Stimulated activated CD8-positive, alpha-beta memory T cell treated with anti-CD3 and anti-CD28 coated beads, Interleukin-7, amount 100 ng/mL, for 4 hours (primary cell): ENCODE data around the gene CERS5.
"Not testable (repeated sequence)": the region's sequence is repeated elsewhere in the genome, so short reads cannot be mapped to it uniquely, and the experiment has no call there.

Source experiments
- DNase-seq, 2 donors: peaks; one replicate each; pipeline ENCODE4 v3.0.0-alpha.2; 2020; ENCODE audit warnings: low read depth in 2 of 2

The CERS5 gene

DNA sequence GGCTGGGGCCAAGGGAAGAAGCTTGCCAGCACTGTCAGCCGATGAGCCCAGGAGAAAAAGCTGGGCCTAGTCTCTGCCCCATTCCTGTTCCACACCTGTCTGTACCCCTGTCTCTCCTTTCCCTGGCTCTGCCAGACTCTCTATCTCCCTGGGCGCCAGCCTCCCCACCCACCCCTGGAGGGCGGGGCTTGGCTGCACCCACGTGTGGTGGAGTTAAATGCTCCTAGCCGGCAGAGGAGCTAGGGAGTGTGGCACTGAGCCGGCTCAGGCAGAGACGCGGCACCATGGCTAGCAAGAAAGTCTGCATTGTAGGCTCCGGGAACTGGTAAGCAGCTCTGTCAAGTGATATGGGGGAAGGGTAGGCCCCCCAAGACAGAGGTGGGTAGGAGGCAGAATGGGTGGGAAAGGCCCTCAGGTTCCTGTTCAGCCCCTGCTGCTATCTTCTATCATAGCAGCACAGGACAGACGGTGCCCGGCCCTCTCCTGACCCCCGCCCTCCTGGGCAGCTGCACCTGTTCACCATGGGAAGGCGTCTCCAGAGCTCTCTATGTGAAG is 63.3 kb downstream of the CERS5 start, which contains the start of gene GPD1:
Gene GPD1 (plus strand): TSS at position 242 of the 555 bp plus-strand sequence. CDS start 43 bp downstream, at position 285.
- DNase-seq, result no peak

DNA sequence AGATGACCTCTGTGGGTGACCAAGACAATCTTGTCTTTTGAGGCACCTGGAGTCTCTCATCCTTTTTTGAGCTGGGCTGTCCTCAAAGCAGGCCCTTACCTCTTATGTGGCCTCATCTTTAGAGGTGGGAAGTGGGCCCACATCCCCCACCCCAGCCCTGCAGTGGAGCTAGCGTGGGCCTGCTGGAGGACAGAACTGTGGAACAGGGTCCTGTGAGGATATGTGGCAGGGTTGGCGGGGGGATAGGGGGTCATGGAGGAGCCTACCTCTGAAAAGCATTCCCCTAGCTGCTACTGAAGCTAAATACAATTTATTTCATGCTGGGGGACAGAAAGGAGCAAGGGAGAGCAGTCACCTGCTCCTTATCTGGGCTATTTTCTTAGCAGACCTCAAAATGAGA is 63.8 kb downstream of the CERS5 start:
- DNase-seq, result no peak

GRCh38 chr12:50102646-50103309 is 64.4 kb downstream of the CERS5 start:
- DNase-seq, result no peak

GRCh38 chr12:50102131-50102531 is 65.0 kb downstream of the CERS5 start:
- no peak for DNase-seq

DNA sequence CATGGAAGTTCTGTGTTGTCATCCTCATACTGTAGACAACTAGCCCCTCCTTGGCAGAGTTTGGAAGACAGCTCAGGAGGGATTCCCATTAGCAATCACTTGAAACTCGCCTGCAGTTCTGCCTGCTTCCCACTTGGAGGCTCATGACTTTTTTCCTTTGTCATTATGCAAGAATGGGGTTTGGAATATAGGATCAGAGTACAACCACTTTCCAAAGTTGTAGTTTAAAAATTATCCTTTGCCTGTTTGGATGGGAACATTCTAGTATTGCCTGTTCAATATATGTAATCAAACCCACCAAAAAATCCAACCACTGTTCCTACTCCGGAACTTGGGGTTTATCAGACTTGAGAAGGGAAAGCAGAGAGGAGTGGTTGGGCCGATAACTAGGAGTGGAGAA is 65.5 kb downstream of the CERS5 start:
- no peak for DNase-seq

GRCh38 chr12:50100561-50100960 is 66.6 kb downstream of the CERS5 start:
- DNase-seq, result no peak

- DNase-seq, result no peak
Measured at GRCh38 chr12:50099302-50100008, 67.7 kb downstream of the CERS5 start.

DNA sequence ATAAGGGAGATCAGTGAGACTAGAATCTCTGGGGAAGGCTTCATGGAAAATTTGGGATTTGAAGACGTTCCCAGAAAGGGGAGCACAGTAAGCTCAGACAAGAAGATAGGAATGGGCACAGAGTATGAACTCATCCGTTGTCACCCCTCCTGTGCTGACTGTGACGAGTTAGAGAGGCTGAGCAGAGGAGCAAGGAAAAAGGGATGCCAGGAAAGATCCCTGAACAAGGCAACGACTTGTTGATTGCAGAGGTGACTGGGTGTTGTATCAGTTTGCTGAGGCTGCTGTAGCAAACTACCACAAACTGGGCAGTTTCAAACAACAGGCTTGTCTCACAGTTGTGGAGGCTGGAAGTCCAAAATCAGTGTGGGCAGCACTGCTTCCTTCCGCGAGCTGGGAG is 69.2 kb downstream of the CERS5 start:
- DNase-seq, result no peak

GRCh38 chr12:50090391-50090790 is 76.8 kb downstream of the CERS5 start:
- DNase-seq, result no peak

DNA sequence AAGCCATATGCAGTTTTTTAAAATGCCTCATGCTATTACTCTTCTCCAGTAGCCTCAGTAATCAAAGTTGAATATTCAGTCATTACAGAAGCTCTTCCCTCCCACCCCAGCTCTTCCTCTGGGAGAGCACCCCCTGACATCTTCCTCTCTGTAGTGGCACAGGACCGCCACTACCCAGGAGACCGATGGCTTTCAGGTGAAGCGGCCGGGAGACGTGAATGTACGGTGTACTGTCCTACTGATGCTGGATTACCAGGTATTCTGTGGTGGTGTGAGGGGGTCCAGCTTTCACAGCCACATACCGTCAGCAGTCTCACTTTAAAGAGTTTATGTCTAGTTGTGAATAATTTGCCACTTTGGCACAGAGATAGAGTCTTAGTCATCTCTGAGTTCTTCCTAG is 77.4 kb downstream of the CERS5 start:
- DNase-seq, result no peak

DNA sequence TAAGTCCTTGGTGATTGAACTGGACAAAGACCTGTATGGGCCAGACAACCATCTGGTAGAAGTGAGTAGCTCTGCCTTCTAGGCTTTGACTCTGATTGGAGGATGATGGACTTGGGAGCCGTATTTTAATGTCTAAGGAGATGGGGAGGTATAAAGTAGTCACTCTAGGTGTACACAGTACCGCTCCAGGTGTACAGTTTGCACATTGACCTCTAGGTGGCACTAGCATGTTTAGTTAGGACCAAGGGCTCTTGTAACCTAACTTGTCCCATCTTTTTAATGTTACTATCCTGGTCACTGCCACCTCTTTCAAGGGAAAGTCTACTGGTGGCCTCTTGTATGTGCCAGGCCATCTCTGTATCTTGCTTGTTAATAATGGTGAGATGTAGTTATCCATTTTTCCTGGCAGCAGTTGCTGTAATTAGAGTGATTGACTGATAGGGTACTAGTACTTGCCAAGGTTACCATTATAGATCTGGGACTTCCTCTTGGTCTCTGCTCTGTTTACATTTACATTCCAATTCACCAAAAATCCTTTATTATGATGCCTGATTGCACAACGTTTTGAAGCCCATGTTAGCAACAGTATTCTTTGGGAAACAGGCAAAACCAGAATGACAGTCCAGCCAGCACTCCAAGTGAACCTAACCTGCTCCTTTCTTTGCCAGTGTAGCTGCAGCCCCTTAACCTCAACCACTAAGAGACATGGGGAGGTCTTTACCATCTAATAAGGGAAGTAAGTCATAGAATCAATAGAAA is 78.4 kb downstream of the CERS5 start:
- peak; percentile 20 to 39 for DNase-seq

- no peak for DNase-seq
Measured at GRCh38 chr12:50087995-50088394, 79.2 kb downstream of the CERS5 start.

DNA sequence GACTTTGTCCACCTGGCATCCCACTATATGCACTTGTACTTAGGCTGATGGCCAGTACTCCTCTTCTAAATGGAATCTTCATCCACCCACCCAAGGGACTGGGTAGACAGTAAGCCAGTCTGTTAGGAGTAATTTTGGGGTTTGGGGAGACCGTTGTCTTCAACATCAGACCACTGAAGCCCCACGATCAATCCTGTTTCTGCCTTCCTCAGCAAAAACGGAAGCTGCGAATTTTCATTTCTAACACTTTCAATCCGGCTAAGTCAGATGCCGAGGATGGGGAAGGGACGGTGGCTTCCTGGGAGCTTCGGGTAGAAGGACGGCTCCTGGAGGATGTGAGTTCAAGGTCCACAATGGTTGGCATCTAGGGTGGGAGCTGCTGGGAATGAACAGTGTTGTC is 80.0 kb downstream of the CERS5 start:
- DNase-seq, result no peak

DNA sequence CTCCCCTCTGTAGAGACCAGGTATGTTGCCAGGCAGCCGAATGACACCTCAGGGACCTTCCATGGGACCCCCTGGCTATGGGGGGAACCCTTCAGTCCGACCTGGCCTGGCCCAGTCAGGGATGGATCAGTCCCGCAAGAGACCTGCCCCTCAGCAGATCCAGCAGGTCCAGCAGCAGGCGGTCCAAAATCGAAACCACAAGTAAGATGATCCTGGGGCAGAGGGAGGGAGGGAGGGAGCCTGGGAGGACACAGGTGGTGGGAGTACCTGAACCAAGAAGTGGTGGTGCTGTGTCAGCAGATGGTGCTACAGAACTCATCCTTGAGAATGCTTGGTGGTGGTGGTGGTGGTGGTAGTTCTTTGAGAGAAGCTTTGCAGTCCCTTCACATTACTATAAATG is 81.0 kb downstream of the CERS5 start:
- DNase-seq, result no peak

GRCh38 chr12:50085615-50086072 is 81.5 kb downstream of the CERS5 start:
- DNase-seq, result no peak

- DNase-seq, result peak; percentile 79 to 86
Measured at GRCh38 chr12:50084775-50085614, 82.2 kb downstream of the CERS5 start, which contains the start of gene SMARCD1. Gene SMARCD1, plus strand, starts transcription at chr12:50085342. Its CDS starts 28 bp downstream, at chr12:50085370.

GRCh38 chr12:50084409-50084774 is 82.8 kb downstream of the CERS5 start:
- not testable (repeated sequence) for DNase-seq

DNA sequence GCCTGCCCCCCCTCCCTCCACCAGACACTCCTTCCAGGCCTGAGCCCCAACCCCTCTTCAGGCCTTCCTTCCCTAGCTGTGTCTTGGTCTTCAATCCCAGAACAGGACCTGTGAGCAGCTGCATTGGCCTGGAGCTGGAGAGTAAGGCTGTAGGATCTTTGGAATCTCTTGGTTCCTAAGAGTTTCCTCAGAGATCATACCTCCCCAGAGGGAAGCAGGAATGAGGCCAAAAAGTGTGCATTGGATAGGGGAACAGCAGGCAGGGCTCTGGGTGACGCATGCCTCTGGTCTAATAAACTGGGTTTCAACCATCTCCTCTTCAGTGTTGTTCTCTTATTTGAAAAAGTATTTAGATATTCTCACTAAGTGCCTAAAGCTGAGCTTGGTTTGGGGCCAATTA is 83.9 kb downstream of the CERS5 start:
- no peak for DNase-seq

- no peak for DNase-seq
Measured at GRCh38 chr12:50082644-50083043, 84.5 kb downstream of the CERS5 start.

GRCh38 chr12:50081096-50081808 is 85.9 kb downstream of the CERS5 start:
- no peak for DNase-seq

DNA sequence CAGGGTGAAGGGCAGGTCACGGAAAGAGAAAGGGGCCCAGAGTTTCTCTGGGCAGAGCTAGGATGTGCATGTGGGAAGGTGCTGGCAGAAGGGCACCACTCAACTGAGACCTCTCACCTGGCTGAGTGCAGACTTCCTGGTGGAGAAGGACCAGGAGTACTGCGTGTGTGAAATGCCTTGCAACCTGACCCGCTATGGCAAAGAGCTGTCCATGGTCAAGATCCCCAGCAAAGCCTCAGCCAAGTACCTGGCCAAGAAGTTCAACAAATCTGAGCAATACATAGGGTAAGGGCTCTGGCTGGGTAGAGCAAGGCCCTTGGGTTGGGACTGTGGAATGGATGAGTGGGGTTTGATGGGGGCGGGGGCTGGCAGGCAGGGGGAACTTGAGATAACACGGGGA is 87.4 kb downstream of the CERS5 start:
- no peak for DNase-seq
